Heart right ventricle (tissue), 16 donors: ENCODE measurements around the gene METTL24. TPM values are rescaled to one million over a fixed set of nuclear protein-coding genes. Genes with fewer than 3 reads are reported as not detected.

Experiments used
- ATAC-seq, 8 donors: fragments of 200-7000 bp; cut with Tn5 transposase; one replicate each; pipeline ENCODE4 v1.9.1; 2020; ENCODE audit warnings: mild to moderate bottlenecking in 8 of 8, moderate library complexity in 8 of 8, moderate number of reproducible peaks in 1 of 8
- DNase-seq, 2 donors: peaks; one replicate each; pipeline ENCODE4 v3.0.0-alpha.2; 2020
- H3K27ac ChIP-seq, 10 donors: fragments of 200-600 bp; sonication (generic) in 2 of 10; one replicate each; pipeline versions ENCODE4 v1.5.0 to v1.8.0; 2020 to 2022; ENCODE audit warnings: mild to moderate bottlenecking in 3 of 10
- H3K27me3 ChIP-seq, 7 donors: fragments of 200-600 bp; one replicate each; pipeline ENCODE4 v1.8.0; 2021 to 2022; ENCODE audit warnings: mild to moderate bottlenecking in 2 of 7
- H3K36me3 ChIP-seq, 9 donors: fragments of 200-600 bp; sonication (generic) in 1 of 9; one replicate each; pipeline versions ENCODE4 v1.5.0 to v1.8.0; 2020 to 2022; ENCODE audit warnings: mild to moderate bottlenecking in 2 of 9
- H3K4me1 ChIP-seq, 9 donors: fragments of 200-600 bp; sonication (generic) in 1 of 9; one replicate each; pipeline versions ENCODE4 v1.5.0 to v1.8.0; 2020 to 2022; ENCODE audit warnings: mild to moderate bottlenecking in 4 of 9
- H3K4me3 ChIP-seq, 10 donors: fragments of 200-600 bp; sonication (generic) in 2 of 10; one replicate each; pipeline versions ENCODE4 v1.5.0 to v1.8.0; 2020 to 2022; ENCODE audit warnings: mild to moderate bottlenecking in 7 of 10, moderate library complexity in 2 of 10
- H3K9me3 ChIP-seq, 11 donors: fragments of 200-600 bp in 10 of 11; sonication (generic) in 2 of 11; one replicate each; pipeline versions ENCODE4 v1.5.0 to v1.8.0; 2013 to 2022; ENCODE audit warnings: mild to moderate bottlenecking in 2 of 11, control low read depth in 1 of 11, moderate library complexity in 1 of 11
- WGBS, 2 donors: extraction: QIAGEN DNeasy Blood & Tissue Kit; methylation state at CpG; one replicate each; pipeline ENCODE4 v1.1.7; 2013; ENCODE audit warnings: inconsistent platforms in 1 of 2; 5-methylcytosine and 5-hydroxymethylcytosine counted together
- intact Hi-C, 10 donors: fragments of 100-400 bp; cut with DNase I; formaldehyde crosslinking; loops; one replicate each; pipeline versions ENCODE4 v1.11.1 to v1.14.2; 2022
- polyA plus RNA-seq, 2 donors: library from polyadenylated mRNA; stranded (reverse); fragments of 200-250 nt; gene quantifications; one replicate each; pipeline ENCODE4 v1.2.3, GENCODE V29; 2013
- total RNA-seq, 10 donors: library from RNA; stranded (reverse); fragmentation: NEBNext Ultra II Directional in 3 of 10; extraction: Animal tissue kit (Norgen Biotek cat#: 25700) in 3 of 10; gene quantifications; one replicate each; pipeline versions ENCODE4 v1.2.1 to v1.2.4, GENCODE V29; 2021 to 2023
- TF ChIP-seq, protein P1 (sequence below), 9 donors: fragments of 200-600 bp; sonication (generic) in 2 of 9; IDR thresholded peaks; one replicate each; pipeline versions ENCODE4 v1.5.0 to v1.8.0; 2021 to 2022; ENCODE audit warnings: antibody characterized with exemption in 9 of 9, mild to moderate bottlenecking in 5 of 9, moderate library complexity in 1 of 9
- donor health status: Arrhythmogenic right ventricular cardiomyopathy.
- donor health status: ischemic (EF 13 %, LVEDD 7.1; RV severe dilation, severe dysfunction).
- donor health status: healthy with polysubstance abuse.
- donor health status: DM: no; HTN: yes; CAD: no.
- donor health status: DM: no; HTN: no; CAD: no.
- donor health status: ischemic (EF 25% LVEDD 6.9; RV normal size, moderate dysfunction).
- donor health status: ischemic (EF 25% LVEDD 5.7; RV mildly dilated, moderate dysfunction).
- donor health status: healthy.
- donor health status: DM: yes; HTN: yes; CAD: no.
- donor health status: Ischemic cardiomyopathy.
- donor health status: ischemic (EF 35%, LVEDD 5.7; RV mildly dilated, moderate dysfunction).
- donor health status: nonischemic (EF 11% LVEDD 7.7; RV severe dilation, severe dysfunction).
- donor health status: DM: yes; HTN: yes; CAD: no.
- donor health status: PGD.
- donor health status: ischemic (EF 29% LVEDD 5.4; RV normal size, mild dysfunction).
- donor health status: nonischemic (EF 23%, LVEDD 6.1; RV moderate dilation, normal function).

METTL24 gene
- total and polyA plus RNA-seq, 12 donors = 0.07 to 2.4 (median 1.3) TPM; not detected in 1

DNA sequence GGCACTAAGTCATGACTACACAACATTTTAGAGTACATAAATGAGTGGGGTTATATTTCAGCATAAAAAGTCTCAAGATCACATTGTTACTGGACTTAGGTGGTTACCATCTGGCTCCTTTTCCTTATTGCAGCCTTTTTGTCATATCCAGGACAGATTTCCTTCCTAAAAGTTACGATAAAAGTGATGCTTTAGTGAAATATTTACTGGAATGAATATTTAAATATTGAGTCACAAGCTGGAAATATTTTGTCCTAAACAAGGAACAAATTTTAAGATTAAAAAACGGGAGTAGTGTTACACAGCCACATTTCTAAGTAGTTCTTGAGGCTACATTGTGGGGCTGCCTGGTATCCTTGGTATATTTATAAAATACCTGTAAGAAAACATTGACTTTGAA is 125.7 kb downstream of the METTL24 start:
- Histone ChIP-seq H3K27me3 (no peaks in the 10 kb centered on the region), H3K4me3 (no peak overlapping the region), H3K4me1 (peaks cover 0 to 16% (median 11%) of the 10 kb centered on the region in 9 donors), H3K9me3 (no peaks in the 10 kb centered on the region), H3K36me3 (peaks cover 0 to 44% (median 4%) of the 10 kb centered on the region in 9 donors), H3K27ac (no peak overlapping the region)
- ATAC-seq = no peak
- intact Hi-C loops = no loop called here
- 85 to 89% methylated on average over 2 of the region's 2 CpGs for WGBS, 2 donors
- TF ChIP-seq, protein P1, sequence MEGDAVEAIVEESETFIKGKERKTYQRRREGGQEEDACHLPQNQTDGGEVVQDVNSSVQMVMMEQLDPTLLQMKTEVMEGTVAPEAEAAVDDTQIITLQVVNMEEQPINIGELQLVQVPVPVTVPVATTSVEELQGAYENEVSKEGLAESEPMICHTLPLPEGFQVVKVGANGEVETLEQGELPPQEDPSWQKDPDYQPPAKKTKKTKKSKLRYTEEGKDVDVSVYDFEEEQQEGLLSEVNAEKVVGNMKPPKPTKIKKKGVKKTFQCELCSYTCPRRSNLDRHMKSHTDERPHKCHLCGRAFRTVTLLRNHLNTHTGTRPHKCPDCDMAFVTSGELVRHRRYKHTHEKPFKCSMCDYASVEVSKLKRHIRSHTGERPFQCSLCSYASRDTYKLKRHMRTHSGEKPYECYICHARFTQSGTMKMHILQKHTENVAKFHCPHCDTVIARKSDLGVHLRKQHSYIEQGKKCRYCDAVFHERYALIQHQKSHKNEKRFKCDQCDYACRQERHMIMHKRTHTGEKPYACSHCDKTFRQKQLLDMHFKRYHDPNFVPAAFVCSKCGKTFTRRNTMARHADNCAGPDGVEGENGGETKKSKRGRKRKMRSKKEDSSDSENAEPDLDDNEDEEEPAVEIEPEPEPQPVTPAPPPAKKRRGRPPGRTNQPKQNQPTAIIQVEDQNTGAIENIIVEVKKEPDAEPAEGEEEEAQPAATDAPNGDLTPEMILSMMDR (IDR thresholded peaks at IDR 0.05) = no peak
- no peak for DNase-seq

GRCh38 chr6:110226261-110226660 is 131.9 kb downstream of the METTL24 start:
- Histone ChIP-seq H3K27me3 (no peaks in the 10 kb centered on the region), H3K36me3 (peaks cover 0 to 95% (median 26%) of the 10 kb centered on the region in 9 donors), H3K27ac (no peak overlapping the region), H3K4me1 (no peaks in the 10 kb centered on the region), H3K9me3 (no peaks in the 10 kb centered on the region), H3K4me3 (no peak overlapping the region)
- intact Hi-C loops = no loop called here
- ATAC-seq (no peak), DNase-seq (no peak)
- TF ChIP-seq, protein P1 (IDR thresholded peaks at IDR 0.05) = no peak
- WGBS, 2 donors = 95 to 100% methylated on average over 1 of the region's 1 CpG

- intact Hi-C loops = no loop called here
- DNase-seq = no peak
- Histone ChIP-seq H3K36me3 (peaks cover 0 to 100% (median 43%) of the 10 kb centered on the region in 9 donors), H3K27ac (no peak overlapping the region), H3K27me3 (no peaks in the 10 kb centered on the region), H3K4me3 (no peak overlapping the region), H3K9me3 (no peaks in the 10 kb centered on the region), H3K4me1 (no peaks in the 10 kb centered on the region)
- TF ChIP-seq, protein P1 (IDR thresholded peaks at IDR 0.05) = no peak
- no peak for ATAC-seq
These were observed 136.4 kb downstream of the METTL24 start for GRCh38 chr6:110221738-110222137.

GRCh38 chr6:110217266-110217665 is 140.9 kb downstream of the METTL24 start:
- TF ChIP-seq, protein P1 (IDR thresholded peaks at IDR 0.05) = no peak
- 94 to 97% methylated on average over 2 of the region's 2 CpGs for WGBS, 2 donors
- H3K9me3 ChIP-seq = no peaks in the 10 kb centered on the region
- ATAC-seq (no peak), DNase-seq (no peak)
- intact Hi-C loops = no loop called here
- H3K27ac ChIP-seq = no peak overlapping the region
- peaks cover 0 to 100% (median 55%) of the 10 kb centered on the region in 9 donors for H3K36me3 ChIP-seq
- no peaks in the 10 kb centered on the region for H3K4me1 ChIP-seq
- H3K4me3 ChIP-seq = no peak overlapping the region
- H3K27me3 ChIP-seq = no peaks in the 10 kb centered on the region
